Endothelial cell of umbilical vein (primary cell): ENCODE data around the gene NFIA.

ENCODE experiments used
- EZH2 ChIP-seq: IDR thresholded peaks from 2 replicates; pipeline ENCODE4 v1.6.1; 2012; ENCODE audit warnings: borderline replicate concordance, low read depth, mild to moderate bottlenecking, moderate library complexity, low read length, inconsistent platforms; ENCODE audit not compliant: severe bottlenecking
- FOS ChIP-seq: IDR thresholded peaks from 2 replicates; pipeline ENCODE4 v1.6.1; 2011; ENCODE audit warnings: mild to moderate bottlenecking, low read length, moderate library complexity, borderline replicate concordance; ENCODE audit not compliant: insufficient read depth
- MYC ChIP-seq: IDR thresholded peaks from one replicate; pipeline ENCODE4 v1.6.1; 2011; ENCODE audit warnings: mild to moderate bottlenecking, low read depth, low read length
- POLR2A ChIP-seq: IDR thresholded peaks from 2 replicates; pipeline ENCODE4 v1.6.1; 2012; ENCODE audit warnings: low read depth, mild to moderate bottlenecking, control low read depth, low read length
- POLR2AphosphoS5 ChIP-seq: IDR thresholded peaks from 2 replicates; pipeline ENCODE4 v1.6.1; 2012; ENCODE audit warnings: low read depth, mild to moderate bottlenecking, control low read depth, low read length, moderate library complexity; ENCODE audit not compliant: insufficient read depth
- TF ChIP-seq, protein P1 (sequence below), 2 donors: IDR thresholded peaks; 1 replicate in 1 of 2; 2 replicates in 1 of 2; pipeline ENCODE4 v1.5.1; 2011; ENCODE audit warnings: low read length in 2 of 2, mild to moderate bottlenecking in 2 of 2, moderate library complexity in 2 of 2, control low read depth in 1 of 2, inconsistent platforms in 1 of 2, low read depth in 1 of 2; ENCODE audit not compliant: insufficient read depth in 1 of 2; ENCODE audit errors: extremely low read depth in 1 of 2

DNA sequence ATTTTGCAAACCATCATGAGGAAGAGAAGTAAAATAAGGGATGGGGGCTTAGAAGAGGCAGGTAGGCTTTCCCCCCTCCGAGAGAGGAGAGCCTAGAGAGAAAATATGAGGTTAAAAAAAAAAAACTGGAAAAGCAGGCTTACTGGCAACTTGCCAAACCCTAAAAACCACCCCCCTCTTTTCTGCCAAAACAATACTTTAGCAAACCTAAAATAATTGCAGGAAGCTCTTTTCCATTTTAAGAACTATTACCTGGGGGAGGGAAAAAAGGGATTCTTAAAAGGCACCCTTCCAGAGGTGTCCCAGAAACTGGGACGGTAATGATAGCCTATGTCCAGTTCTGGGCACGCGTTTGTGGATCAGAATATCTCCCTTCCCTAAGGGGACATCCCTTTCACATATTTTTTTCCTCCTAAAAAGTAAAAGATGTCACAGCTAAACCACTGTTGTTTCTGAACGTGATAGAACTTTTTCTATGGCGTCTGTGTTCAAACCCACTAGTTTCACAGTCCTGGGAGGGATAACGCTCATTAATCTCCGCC is 1.1 kb upstream of the NFIA start:
- TF ChIP-seq, protein P1, sequence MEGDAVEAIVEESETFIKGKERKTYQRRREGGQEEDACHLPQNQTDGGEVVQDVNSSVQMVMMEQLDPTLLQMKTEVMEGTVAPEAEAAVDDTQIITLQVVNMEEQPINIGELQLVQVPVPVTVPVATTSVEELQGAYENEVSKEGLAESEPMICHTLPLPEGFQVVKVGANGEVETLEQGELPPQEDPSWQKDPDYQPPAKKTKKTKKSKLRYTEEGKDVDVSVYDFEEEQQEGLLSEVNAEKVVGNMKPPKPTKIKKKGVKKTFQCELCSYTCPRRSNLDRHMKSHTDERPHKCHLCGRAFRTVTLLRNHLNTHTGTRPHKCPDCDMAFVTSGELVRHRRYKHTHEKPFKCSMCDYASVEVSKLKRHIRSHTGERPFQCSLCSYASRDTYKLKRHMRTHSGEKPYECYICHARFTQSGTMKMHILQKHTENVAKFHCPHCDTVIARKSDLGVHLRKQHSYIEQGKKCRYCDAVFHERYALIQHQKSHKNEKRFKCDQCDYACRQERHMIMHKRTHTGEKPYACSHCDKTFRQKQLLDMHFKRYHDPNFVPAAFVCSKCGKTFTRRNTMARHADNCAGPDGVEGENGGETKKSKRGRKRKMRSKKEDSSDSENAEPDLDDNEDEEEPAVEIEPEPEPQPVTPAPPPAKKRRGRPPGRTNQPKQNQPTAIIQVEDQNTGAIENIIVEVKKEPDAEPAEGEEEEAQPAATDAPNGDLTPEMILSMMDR (IDR thresholded peaks at IDR 0.05; ENCODE audit: extremely low read depth in 1 of 2, insufficient read depth in 1 of 2, low read depth in 1 of 2, low read length in 2 of 2), result no peak
- no peak for TF ChIP-seq MYC
- no peak for TF ChIP-seq POLR2A
- TF ChIP-seq FOS, result no peak
- no peak for TF ChIP-seq EZH2
- no peak for TF ChIP-seq POLR2AphosphoS5
